Measurements from ENCODE around the gene PLIN3.
"Not testable (repeated sequence)": the region's sequence is repeated elsewhere in the genome, so short reads cannot be mapped to it uniquely, and the experiment has no call there.

The PLIN3 gene

GRCh38 chr19:4845975-4846374, 21.5 kb downstream of the PLIN3 start:
- not testable (repeated sequence) for DNase-seq

GRCh38 chr19:4844348-4845179, 22.9 kb downstream of the PLIN3 start:
- no peak for DNase-seq

GRCh38 chr19:4843647-4843965, 23.9 kb downstream of the PLIN3 start:
- DNase-seq = no peak

GRCh38 chr19:4839192-4839591, 28.3 kb downstream of the PLIN3 start:
- no peak for DNase-seq

DNA sequence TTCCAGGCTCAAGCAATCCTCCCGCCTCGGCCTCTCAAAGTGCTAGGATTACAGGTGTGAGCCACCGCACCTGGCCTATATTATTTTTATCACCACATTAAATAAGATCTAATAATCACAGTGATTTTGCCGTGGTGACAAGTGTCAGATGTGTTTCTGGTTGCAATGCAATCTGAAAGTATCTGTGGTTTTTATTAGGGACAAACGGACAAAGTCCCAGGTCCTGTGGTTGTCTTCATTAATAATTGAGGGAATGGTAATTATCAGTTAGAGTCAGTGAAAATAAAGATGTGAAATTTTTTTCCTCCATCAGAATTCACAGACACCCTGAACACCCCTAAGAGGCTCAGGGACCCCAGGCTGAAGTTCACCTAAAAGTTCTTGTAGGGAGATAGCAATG, 34.7 kb downstream of the PLIN3 start:
- DNase-seq = no peak

DNA sequence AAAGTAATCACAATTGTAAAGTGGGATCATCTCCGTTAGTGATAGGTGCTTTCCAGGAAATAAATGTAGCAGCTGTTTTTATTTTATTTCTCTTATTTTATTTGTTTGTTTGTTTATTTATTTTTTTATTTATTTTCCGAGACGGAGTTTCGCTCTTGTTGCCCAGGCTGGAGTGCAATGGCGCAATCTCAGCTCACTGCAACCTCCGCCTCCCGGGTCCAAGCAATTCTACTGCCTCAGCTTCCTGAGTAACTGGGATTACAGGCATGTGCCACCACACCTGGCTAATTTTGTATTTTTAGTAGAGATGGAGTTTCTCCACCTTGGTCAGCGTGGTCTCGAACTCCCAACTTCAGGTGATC, 35.5 kb downstream of the PLIN3 start:
- not testable (repeated sequence) for DNase-seq

- DNase-seq = peak; percentile 76
These were observed 36.0 kb downstream of the PLIN3 start, which contains the start of gene TICAM1 for GRCh38 chr19:4831304-4831978. TSS of gene TICAM1 (minus strand) at chr19:4831712. CDS start at chr19:4818377, 13,335 bp downstream.

DNA sequence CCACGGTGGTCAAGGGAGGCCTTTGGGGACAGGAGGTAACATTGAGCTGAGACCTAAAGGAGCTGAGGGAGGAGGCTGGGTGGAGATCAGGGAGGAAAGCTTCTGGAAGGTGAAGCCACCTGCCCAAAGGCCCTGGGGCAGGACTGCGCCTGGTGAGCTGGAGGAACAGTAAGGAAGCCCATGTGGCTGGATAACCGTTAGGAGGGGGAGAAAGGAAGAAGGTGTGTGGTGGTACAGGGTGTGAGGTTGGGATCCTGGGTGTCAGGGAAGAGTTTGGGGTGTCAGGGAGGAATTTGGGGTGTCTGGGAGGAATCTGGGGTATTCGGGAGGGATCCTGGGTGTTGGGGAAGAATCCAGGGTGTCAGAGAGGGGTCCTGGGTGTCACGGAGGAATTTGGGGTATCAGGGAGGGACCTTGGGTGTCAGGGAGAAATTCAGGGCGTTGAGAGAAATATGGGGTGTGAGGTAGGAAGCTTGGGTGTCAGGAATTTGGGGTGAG, 36.6 kb downstream of the PLIN3 start:
- no peak for DNase-seq

- no peak for DNase-seq
These were observed 37.1 kb downstream of the PLIN3 start for GRCh38 chr19:4830332-4830731.

- no peak for DNase-seq
These were observed 38.3 kb downstream of the PLIN3 start for GRCh38 chr19:4829001-4829712.

GRCh38 chr19:4823577-4823976, 43.9 kb downstream of the PLIN3 start:
- no peak for DNase-seq

- not testable (repeated sequence) for DNase-seq
These were observed 45.1 kb downstream of the PLIN3 start for GRCh38 chr19:4822354-4822753.

DNA sequence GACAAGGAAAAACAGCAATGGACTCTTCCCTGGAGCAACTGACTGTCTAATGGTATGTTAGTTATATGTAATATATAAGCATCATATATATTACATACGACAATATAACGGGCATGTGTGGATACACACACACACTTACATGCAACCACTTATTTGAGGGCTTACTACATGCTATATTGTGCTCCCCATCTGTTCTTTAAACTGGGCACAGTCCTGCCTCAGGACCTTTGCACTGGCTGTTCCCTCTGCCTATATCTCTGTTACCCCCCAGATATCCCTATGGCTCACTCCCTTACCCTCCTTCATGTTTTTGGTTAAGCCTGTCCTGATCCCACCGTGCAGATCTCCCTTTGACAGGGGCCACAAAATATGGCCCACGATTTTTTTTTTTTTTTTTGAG, 46.2 kb downstream of the PLIN3 start:
- DNase-seq = no peak

- no peak for DNase-seq
These were observed 49.8 kb downstream of the PLIN3 start for GRCh38 chr19:4817467-4818277.

- DNase-seq = no peak
These were observed 50.6 kb downstream of the PLIN3 start for GRCh38 chr19:4816950-4817278.

DNA sequence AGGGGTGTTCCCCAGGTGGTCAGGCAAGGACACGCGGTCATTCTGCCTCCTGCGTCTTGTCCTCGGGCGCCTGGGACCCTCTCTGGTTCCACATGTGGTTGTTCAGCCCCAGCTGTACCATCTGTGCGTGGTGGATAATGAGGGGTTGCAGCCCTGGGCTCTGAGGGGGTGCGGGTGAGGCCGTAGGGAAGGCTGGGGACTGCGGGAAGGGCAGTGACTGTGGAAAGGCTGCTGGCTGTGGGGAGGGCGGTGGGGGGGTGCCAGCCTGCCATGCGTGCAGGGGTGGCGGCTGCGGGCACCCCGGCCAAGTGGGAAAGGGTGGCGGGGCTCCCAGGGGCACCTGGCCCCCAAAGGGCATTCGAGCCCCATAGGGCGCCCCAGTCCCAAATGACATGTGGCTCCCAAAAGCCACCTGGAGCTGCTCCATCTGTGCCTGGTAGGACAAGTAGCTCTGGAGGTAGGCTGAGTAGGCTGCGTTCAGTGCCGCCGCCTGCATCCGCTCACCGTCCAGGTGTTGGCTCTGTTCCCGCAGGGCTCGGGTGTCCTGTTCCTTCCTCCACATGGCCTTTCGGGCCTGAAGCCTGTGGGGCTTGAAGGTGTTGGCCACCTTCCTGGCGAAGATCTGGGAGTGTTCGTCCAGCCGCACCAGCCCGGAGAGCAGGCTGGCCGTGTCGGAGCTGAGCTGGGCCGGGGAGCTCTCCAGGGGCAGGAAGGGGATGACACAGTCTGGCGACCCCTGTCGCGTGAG, 51.1 kb downstream of the PLIN3 start:
- DNase-seq = no peak

- peak; percentile 89 for DNase-seq
These were observed 51.9 kb downstream of the PLIN3 start for GRCh38 chr19:4815426-4816201.

- DNase-seq = no peak
These were observed 52.6 kb downstream of the PLIN3 start for GRCh38 chr19:4814625-4815425.

- peak; percentile 77 for DNase-seq
These were observed 55.9 kb downstream of the PLIN3 start for GRCh38 chr19:4811328-4812131.

GRCh38 chr19:4807188-4807587, 60.3 kb downstream of the PLIN3 start:
- no peak for DNase-seq

Measured in left hindlimb (tissue), 1 donor.